Measurements from ENCODE around the gene SUGCT.

GRCh38 chr7:40848541-40849221 lies 713.9 kb downstream of the SUGCT start:
- TF ChIP-seq, protein P1, sequence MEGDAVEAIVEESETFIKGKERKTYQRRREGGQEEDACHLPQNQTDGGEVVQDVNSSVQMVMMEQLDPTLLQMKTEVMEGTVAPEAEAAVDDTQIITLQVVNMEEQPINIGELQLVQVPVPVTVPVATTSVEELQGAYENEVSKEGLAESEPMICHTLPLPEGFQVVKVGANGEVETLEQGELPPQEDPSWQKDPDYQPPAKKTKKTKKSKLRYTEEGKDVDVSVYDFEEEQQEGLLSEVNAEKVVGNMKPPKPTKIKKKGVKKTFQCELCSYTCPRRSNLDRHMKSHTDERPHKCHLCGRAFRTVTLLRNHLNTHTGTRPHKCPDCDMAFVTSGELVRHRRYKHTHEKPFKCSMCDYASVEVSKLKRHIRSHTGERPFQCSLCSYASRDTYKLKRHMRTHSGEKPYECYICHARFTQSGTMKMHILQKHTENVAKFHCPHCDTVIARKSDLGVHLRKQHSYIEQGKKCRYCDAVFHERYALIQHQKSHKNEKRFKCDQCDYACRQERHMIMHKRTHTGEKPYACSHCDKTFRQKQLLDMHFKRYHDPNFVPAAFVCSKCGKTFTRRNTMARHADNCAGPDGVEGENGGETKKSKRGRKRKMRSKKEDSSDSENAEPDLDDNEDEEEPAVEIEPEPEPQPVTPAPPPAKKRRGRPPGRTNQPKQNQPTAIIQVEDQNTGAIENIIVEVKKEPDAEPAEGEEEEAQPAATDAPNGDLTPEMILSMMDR (conservative IDR thresholded peaks at IDR 0.05): no peak
- no peak for TF ChIP-seq ZFX (IDR thresholded peaks at IDR 0.05)

All from C4-2B (cell line).